GM18508 (cell line): ENCODE data around the gene CAPN7.

Experiments used
- ATAC-seq: cut with Tn5 transposase; IDR thresholded peaks from one replicate; pipeline ENCODE4 v1.9.1; 2021; ENCODE audit warnings: moderate number of reproducible peaks; ENCODE audit not compliant: insufficient read depth, unreplicated experiment

The CAPN7 gene

GRCh38 chr3:15197340-15198029 is 8.6 kb upstream of the CAPN7 start:
- ATAC-seq: no peak

- ATAC-seq: no peak
Measured at GRCh38 chr3:15198686-15199085, 7.4 kb upstream of the CAPN7 start.

GRCh38 chr3:15199493-15200105 is 6.4 kb upstream of the CAPN7 start:
- no peak for ATAC-seq

- no peak for ATAC-seq
Measured at GRCh38 chr3:15204005-15204404, 2.0 kb upstream of the CAPN7 start.

- no peak for ATAC-seq
Measured at GRCh38 chr3:15205482-15205933, 538 bp upstream of the CAPN7 start.

- no peak for ATAC-seq
Measured at GRCh38 chr3:15206662-15207576, 873 bp downstream of the CAPN7 start.

GRCh38 chr3:15207836-15208504 is 1.9 kb downstream of the CAPN7 start:
- ATAC-seq: no peak

GRCh38 chr3:15211937-15212336 is 5.9 kb downstream of the CAPN7 start:
- ATAC-seq: no peak

GRCh38 chr3:15214758-15215157 is 8.7 kb downstream of the CAPN7 start:
- ATAC-seq: no peak

- ATAC-seq: no peak
Measured at GRCh38 chr3:15215996-15216395, 9.9 kb downstream of the CAPN7 start.

GRCh38 chr3:15216501-15216900 is 10.5 kb downstream of the CAPN7 start:
- no peak for ATAC-seq

GRCh38 chr3:15217011-15217671 is 11.1 kb downstream of the CAPN7 start:
- no peak for ATAC-seq

GRCh38 chr3:15217841-15218267 is 11.8 kb downstream of the CAPN7 start:
- no peak for ATAC-seq

GRCh38 chr3:15218689-15219088 is 12.6 kb downstream of the CAPN7 start:
- no peak for ATAC-seq

- ATAC-seq: no peak
Measured at GRCh38 chr3:15220056-15220455, 14.0 kb downstream of the CAPN7 start.

- ATAC-seq: no peak
Measured at GRCh38 chr3:15220661-15221060, 14.6 kb downstream of the CAPN7 start.

GRCh38 chr3:15221574-15222217 is 15.7 kb downstream of the CAPN7 start:
- ATAC-seq: no peak

- ATAC-seq: no peak
Measured at GRCh38 chr3:15223685-15224572, 17.9 kb downstream of the CAPN7 start.

GRCh38 chr3:15228147-15228546 is 22.1 kb downstream of the CAPN7 start:
- no peak for ATAC-seq
